Astrocyte (in vitro differentiated cells and primary cell): ENCODE data around the gene PLCL2. TPM values are rescaled to one million over a fixed set of nuclear protein-coding genes. Genes with fewer than 3 reads are reported as not detected.

Experiments used
- DNase-seq: peaks from one replicate; pipeline ENCODE4 v3.0.0-alpha.2; 2010; ENCODE audit warnings: low read depth
- FAIRE-seq: peaks from 2 replicates; lab custom pipeline; 2011; peaks lifted over from hg19 to GRCh38; lab: Jason Lieb, UNC
- H2AFZ ChIP-seq: 2 replicates; pipeline ENCODE4 v1.6.0; 2012; ENCODE audit warnings: low read depth, low read length, inconsistent platforms
- H3K27ac ChIP-seq: 2 replicates; pipeline ENCODE4 v1.5.1; 2011; ENCODE audit warnings: low read depth, low read length, inconsistent platforms
- H3K27me3 ChIP-seq: 2 replicates; pipeline ENCODE4 v1.6.0; 2011; ENCODE audit warnings: low read length, inconsistent platforms; ENCODE audit not compliant: insufficient read depth
- H3K36me3 ChIP-seq: 2 replicates; pipeline ENCODE4 v1.5.1; 2011; ENCODE audit warnings: low read length, inconsistent platforms; ENCODE audit not compliant: insufficient read depth
- H3K4me1 ChIP-seq: 2 replicates; pipeline ENCODE4 v1.5.1; 2011; ENCODE audit warnings: low read length, inconsistent platforms; ENCODE audit not compliant: insufficient read depth
- H3K4me2 ChIP-seq: 2 replicates; pipeline ENCODE4 v1.6.0; 2012; ENCODE audit warnings: low read length, inconsistent platforms
- H3K4me3 ChIP-seq: 2 replicates; pipeline ENCODE4 v1.5.1; 2011; ENCODE audit warnings: low read depth, mild to moderate bottlenecking, low read length, inconsistent platforms; ENCODE audit not compliant: insufficient read depth
- H3K79me2 ChIP-seq: 2 replicates; pipeline ENCODE4 v1.6.0; 2012; ENCODE audit warnings: mild to moderate bottlenecking, low read length, inconsistent platforms; ENCODE audit not compliant: insufficient read depth
- H3K9ac ChIP-seq: 2 replicates; pipeline ENCODE4 v1.6.0; 2012; ENCODE audit warnings: mild to moderate bottlenecking, low read length, inconsistent platforms
- H3K9me3 ChIP-seq: 2 replicates; pipeline ENCODE4 v1.5.1; 2012; ENCODE audit warnings: low read depth, mild to moderate bottlenecking, low read length, inconsistent platforms; ENCODE audit not compliant: insufficient read depth
- H4K20me1 ChIP-seq: 2 replicates; pipeline ENCODE4 v1.6.0; 2012; ENCODE audit warnings: low read length, inconsistent platforms; ENCODE audit not compliant: insufficient read depth
- H3K27ac Mint-ChIP-seq: one replicate; pipeline ENCODE4 v1.8.0; 2021; ENCODE audit warnings: mild to moderate bottlenecking, mixed read lengths; ENCODE audit not compliant: unreplicated experiment
- H3K27me3 Mint-ChIP-seq: one replicate; pipeline ENCODE4 v1.8.0; 2021; ENCODE audit warnings: low read depth, mixed read lengths; ENCODE audit not compliant: unreplicated experiment
- H3K36me3 Mint-ChIP-seq: one replicate; pipeline ENCODE4 v1.8.0; 2021; ENCODE audit warnings: low read depth, mixed read lengths; ENCODE audit not compliant: unreplicated experiment
- H3K4me1 Mint-ChIP-seq: one replicate; pipeline ENCODE4 v1.8.0; 2021; ENCODE audit warnings: low read depth, mixed read lengths; ENCODE audit not compliant: unreplicated experiment
- H3K4me3 Mint-ChIP-seq: one replicate; pipeline ENCODE4 v1.8.0; 2021; ENCODE audit warnings: mild to moderate bottlenecking, moderate library complexity, mixed read lengths; ENCODE audit not compliant: unreplicated experiment
- H3K9me3 Mint-ChIP-seq: one replicate; pipeline ENCODE4 v1.8.0; 2021; ENCODE audit warnings: mild to moderate bottlenecking, mixed read lengths; ENCODE audit not compliant: unreplicated experiment
- CTCF ChIP-seq: IDR thresholded peaks from 2 replicates; pipeline ENCODE4 v1.5.1; 2011; ENCODE audit warnings: low read depth, mild to moderate bottlenecking, inconsistent platforms, low read length, moderate library complexity; ENCODE audit not compliant: insufficient read depth
- EZH2 ChIP-seq: IDR thresholded peaks from 2 replicates; pipeline ENCODE4 v1.6.1; 2012; ENCODE audit warnings: mild to moderate bottlenecking, low read length, inconsistent platforms; ENCODE audit not compliant: insufficient read depth
- total RNA-seq: library from RNA; stranded (reverse); gene quantifications from 2 replicates; pipeline ENCODE4 v1.2.1, GENCODE V29; 2021

PLCL2 gene
- total RNA-seq, 1 donor from 2014 or later = 3.9 TPM

GRCh38 chr3:16846373-16847080 lies 38.2 kb upstream of the PLCL2 start:
- no peak overlapping the region for H2AFZ ChIP-seq
- H3K27me3 Mint-ChIP-seq = no peaks in the 10 kb centered on the region
- H3K4me1 Mint-ChIP-seq = peaks cover 10% of the 10 kb centered on the region
- H3K9ac ChIP-seq = no peak overlapping the region
- H4K20me1 ChIP-seq = no peaks in the 10 kb centered on the region
- no peak overlapping the region for H3K27ac ChIP-seq
- peaks cover 9% of the 10 kb centered on the region for H3K4me1 ChIP-seq
- H3K27me3 ChIP-seq = peaks cover 2% of the 10 kb centered on the region
- H3K36me3 Mint-ChIP-seq = no peaks in the 10 kb centered on the region
- no peak overlapping the region for H3K27ac Mint-ChIP-seq
- H3K4me3 Mint-ChIP-seq = no peak overlapping the region
- FAIRE-seq = no peak
- no peaks in the 10 kb centered on the region for H3K9me3 ChIP-seq
- no peak overlapping the region for H3K4me2 ChIP-seq
- H3K9me3 Mint-ChIP-seq = no peaks in the 10 kb centered on the region
- no peak for DNase-seq
- TF ChIP-seq EZH2 (no peak), CTCF (no peak)
- no peaks in the 10 kb centered on the region for H3K79me2 ChIP-seq
- H3K4me3 ChIP-seq = no peak overlapping the region
- no peaks in the 10 kb centered on the region for H3K36me3 ChIP-seq

GRCh38 chr3:16848007-16848406 lies 36.7 kb upstream of the PLCL2 start:
- no peak for TF ChIP-seq EZH2
- TF ChIP-seq CTCF = no peak
- no peaks in the 10 kb centered on the region for H3K36me3 ChIP-seq
- H3K36me3 Mint-ChIP-seq = no peaks in the 10 kb centered on the region
- H3K9me3 ChIP-seq = no peaks in the 10 kb centered on the region
- H3K4me1 ChIP-seq = peaks cover 9% of the 10 kb centered on the region
- no peaks in the 10 kb centered on the region for H3K27me3 Mint-ChIP-seq
- H3K27ac ChIP-seq = no peak overlapping the region
- H3K27me3 ChIP-seq = peaks cover 2% of the 10 kb centered on the region
- H3K4me3 Mint-ChIP-seq = no peak overlapping the region
- no peaks in the 10 kb centered on the region for H3K79me2 ChIP-seq
- H3K9me3 Mint-ChIP-seq = no peaks in the 10 kb centered on the region
- no peak overlapping the region for H3K4me3 ChIP-seq
- H3K27ac Mint-ChIP-seq = no peak overlapping the region
- H3K4me2 ChIP-seq = no peak overlapping the region
- DNase-seq (no peak), FAIRE-seq (no peak)
- peaks cover 10% of the 10 kb centered on the region for H3K4me1 Mint-ChIP-seq
- no peak overlapping the region for H3K9ac ChIP-seq
- no peak overlapping the region for H2AFZ ChIP-seq
- H4K20me1 ChIP-seq = no peaks in the 10 kb centered on the region

GRCh38 chr3:16849229-16849628 lies 35.5 kb upstream of the PLCL2 start:
- TF ChIP-seq CTCF = no peak
- no peak for TF ChIP-seq EZH2
- H3K4me2 ChIP-seq = peak overlapping the region; percentile 70
- peak overlapping the region; percentile 26 for H3K4me3 ChIP-seq
- H3K27me3 ChIP-seq = peaks cover 2% of the 10 kb centered on the region
- no peaks in the 10 kb centered on the region for H3K79me2 ChIP-seq
- H3K4me3 Mint-ChIP-seq = no peak overlapping the region
- DNase-seq = peak; percentile 73
- no peaks in the 10 kb centered on the region for H3K27me3 Mint-ChIP-seq
- FAIRE-seq = no peak
- no peaks in the 10 kb centered on the region for H4K20me1 ChIP-seq
- no peak overlapping the region for H3K27ac ChIP-seq
- peak overlapping the region; percentile 57 for H2AFZ ChIP-seq
- no peaks in the 10 kb centered on the region for H3K36me3 Mint-ChIP-seq
- H3K4me1 Mint-ChIP-seq = peaks cover 10% of the 10 kb centered on the region
- no peaks in the 10 kb centered on the region for H3K9me3 Mint-ChIP-seq
- peaks cover 9% of the 10 kb centered on the region for H3K4me1 ChIP-seq
- H3K9me3 ChIP-seq = no peaks in the 10 kb centered on the region
- H3K27ac Mint-ChIP-seq = peak overlapping the region; percentile 43
- H3K36me3 ChIP-seq = no peaks in the 10 kb centered on the region
- H3K9ac ChIP-seq = no peak overlapping the region
